ENCODE measurements around the gene GUCD1. TPM values are rescaled to one million over a fixed set of nuclear protein-coding genes. Genes with fewer than 3 reads are reported as not detected.
A peak's percentile ranks its signal among the peaks of the same experiment; 100 is the strongest.

The GUCD1 gene
- polyA plus RNA-seq, 2 of the 4 experiments (the other 2 are of a cell fraction): 37.1 to 43.5 TPM

- WGBS (ENCODE audit: missing lambda C conversion rate): 83% methylated on average over 3 of the region's 6 CpGs
- H3K4me3 ChIP-seq: no peak overlapping the region
- no peak for FAIRE-seq
- DNase-seq (ENCODE audit: low read depth in 1 of 2, low spot score in 1 of 2): no peak
- H3K9me3 ChIP-seq: no peaks in the 10 kb centered on the region
- ChIA-PET CTCF (no interaction called here), POLR2A (no interaction called here)
- H3K4me1 ChIP-seq: peaks cover 25% of the 10 kb centered on the region
- H3K27ac ChIP-seq: peak overlapping the region in 1 of 2 experiments; percentile 100; a peak in 3 of 6 replicates
- H3K4me2 ChIP-seq: no peak overlapping the region
- TF ChIP-seq BHLHE40 (IDR thresholded peaks at IDR 0.05; ENCODE audit: low read depth, low read length): no peak
- TF ChIP-seq TP53 (CRISPR knock-in tag; IDR thresholded peaks at IDR 0.05): no peak
- TF ChIP-seq ZSCAN20 (CRISPR knock-in tag; IDR thresholded peaks at IDR 0.05): no peak
- TF ChIP-seq HDAC2 (IDR thresholded peaks at IDR 0.05): no peak
- no peak for TF ChIP-seq NPAS2 (CRISPR knock-in tag; IDR thresholded peaks at IDR 0.05; ENCODE audit: borderline replicate concordance)
- no peak for TF ChIP-seq REST (IDR thresholded peaks at IDR 0.05)
- TF ChIP-seq, protein P1, sequence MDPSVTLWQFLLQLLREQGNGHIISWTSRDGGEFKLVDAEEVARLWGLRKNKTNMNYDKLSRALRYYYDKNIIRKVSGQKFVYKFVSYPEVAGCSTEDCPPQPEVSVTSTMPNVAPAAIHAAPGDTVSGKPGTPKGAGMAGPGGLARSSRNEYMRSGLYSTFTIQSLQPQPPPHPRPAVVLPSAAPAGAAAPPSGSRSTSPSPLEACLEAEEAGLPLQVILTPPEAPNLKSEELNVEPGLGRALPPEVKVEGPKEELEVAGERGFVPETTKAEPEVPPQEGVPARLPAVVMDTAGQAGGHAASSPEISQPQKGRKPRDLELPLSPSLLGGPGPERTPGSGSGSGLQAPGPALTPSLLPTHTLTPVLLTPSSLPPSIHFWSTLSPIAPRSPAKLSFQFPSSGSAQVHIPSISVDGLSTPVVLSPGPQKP (IDR thresholded peaks at IDR 0.05; ENCODE audit: low read depth, low read length): no peak
- no peak for TF ChIP-seq CBX2 (IDR thresholded peaks at IDR 0.05; ENCODE audit: borderline replicate concordance, low read depth)
- TF ChIP-seq CEBPB (IDR thresholded peaks at IDR 0.05): no peak
- no peak for TF ChIP-seq GATA3 (IDR thresholded peaks at IDR 0.05; ENCODE audit: borderline replicate concordance)
- TF ChIP-seq CHD2 (IDR thresholded peaks at IDR 0.05; ENCODE audit: low read length, partially characterized antibody): no peak
- TF ChIP-seq, protein P2, sequence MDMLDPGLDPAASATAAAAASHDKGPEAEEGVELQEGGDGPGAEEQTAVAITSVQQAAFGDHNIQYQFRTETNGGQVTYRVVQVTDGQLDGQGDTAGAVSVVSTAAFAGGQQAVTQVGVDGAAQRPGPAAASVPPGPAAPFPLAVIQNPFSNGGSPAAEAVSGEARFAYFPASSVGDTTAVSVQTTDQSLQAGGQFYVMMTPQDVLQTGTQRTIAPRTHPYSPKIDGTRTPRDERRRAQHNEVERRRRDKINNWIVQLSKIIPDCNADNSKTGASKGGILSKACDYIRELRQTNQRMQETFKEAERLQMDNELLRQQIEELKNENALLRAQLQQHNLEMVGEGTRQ (IDR thresholded peaks at IDR 0.05): no peak
- no peak for TF ChIP-seq CBX8 (IDR thresholded peaks at IDR 0.05)
- no peak for TF ChIP-seq JUN (IDR thresholded peaks at IDR 0.05)
- no peak for TF ChIP-seq PHF8 (IDR thresholded peaks at IDR 0.05; ENCODE audit: borderline replicate concordance, low read depth)
- no peak for ATAC-seq
Observed at GRCh38 chr22:24595228-24595627, 40.3 kb upstream of the GUCD1 start.

DNA sequence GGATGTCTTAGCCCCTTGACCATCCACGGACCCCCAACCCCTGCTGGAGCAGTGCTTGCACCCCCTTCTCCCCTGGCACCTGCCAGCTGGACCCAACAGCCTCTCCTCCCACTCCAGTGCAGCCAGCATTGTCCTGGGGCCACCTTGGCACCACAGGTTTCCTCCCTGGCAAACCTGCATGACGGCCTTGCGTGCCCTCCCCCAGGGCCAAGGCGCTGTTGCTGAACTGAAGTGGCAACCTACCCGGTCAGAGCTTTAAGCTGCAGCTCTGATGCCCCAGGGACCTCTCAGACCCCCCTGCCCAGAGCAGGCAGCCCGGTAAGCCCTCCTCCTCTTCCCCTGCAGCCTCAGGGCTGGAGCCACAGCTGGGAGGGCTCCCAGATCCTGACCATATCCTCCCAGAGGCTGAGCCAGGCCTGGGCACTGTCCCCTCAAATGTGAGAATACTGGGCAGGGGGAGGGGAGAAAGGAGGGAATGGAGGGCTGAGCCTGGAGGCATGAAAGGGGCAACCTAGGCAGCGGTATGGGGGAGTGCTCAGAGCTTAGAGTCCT lies 39.7 kb upstream of the GUCD1 start:
- WGBS (ENCODE audit: missing lambda C conversion rate): 83% methylated on average over 1 of the region's 7 CpGs
- ChIA-PET CTCF (no interaction called here), POLR2A (no interaction called here)
- H3K4me3 ChIP-seq: no peak overlapping the region
- H3K27ac ChIP-seq: peak overlapping the region in 1 of 2 experiments; percentile 100; a peak in 3 of 6 replicates
- H3K4me1 ChIP-seq: peaks cover 19% of the 10 kb centered on the region
- no peak for ATAC-seq
- no peak for FAIRE-seq
- no peak for DNase-seq (ENCODE audit: low read depth in 1 of 2, low spot score in 1 of 2)
- no peaks in the 10 kb centered on the region for H3K9me3 ChIP-seq
- H3K4me2 ChIP-seq: no peak overlapping the region
- TF ChIP-seq EHF (CRISPR knock-in tag; IDR thresholded peaks at IDR 0.05) (no peak), HMGXB4 (CRISPR knock-in tag; IDR thresholded peaks at IDR 0.05; ENCODE audit: borderline replicate concordance) (no peak), EP300 (IDR thresholded peaks at IDR 0.05) (no peak), TFCP2L1 (CRISPR knock-in tag; IDR thresholded peaks at IDR 0.05) (no peak), NFE2L2 (conservative IDR thresholded peaks at IDR 0.05; ENCODE audit: low read length) (no peak), ESRRA (IDR thresholded peaks at IDR 0.05; ENCODE audit: borderline replicate concordance, low read length) (no peak), POLR2A (IDR thresholded peaks at IDR 0.05; ENCODE audit: low read length) (no peak), MAFK (IDR thresholded peaks at IDR 0.05; ENCODE audit: partially characterized antibody) (no peak), HDAC2 (IDR thresholded peaks at IDR 0.05) (no peak), SMC3 (IDR thresholded peaks at IDR 0.05) (no peak), NR3C1 (IDR thresholded peaks at IDR 0.05) (no peak), CBX2 (IDR thresholded peaks at IDR 0.05; ENCODE audit: borderline replicate concordance, low read depth) (no peak), REST (IDR thresholded peaks at IDR 0.05) (no peak)
- TF ChIP-seq, protein P3, sequence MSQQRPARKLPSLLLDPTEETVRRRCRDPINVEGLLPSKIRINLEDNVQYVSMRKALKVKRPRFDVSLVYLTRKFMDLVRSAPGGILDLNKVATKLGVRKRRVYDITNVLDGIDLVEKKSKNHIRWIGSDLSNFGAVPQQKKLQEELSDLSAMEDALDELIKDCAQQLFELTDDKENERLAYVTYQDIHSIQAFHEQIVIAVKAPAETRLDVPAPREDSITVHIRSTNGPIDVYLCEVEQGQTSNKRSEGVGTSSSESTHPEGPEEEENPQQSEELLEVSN (IDR thresholded peaks at IDR 0.05; ENCODE audit: borderline replicate concordance, low read depth): no peak
- TF ChIP-seq, protein P4, sequence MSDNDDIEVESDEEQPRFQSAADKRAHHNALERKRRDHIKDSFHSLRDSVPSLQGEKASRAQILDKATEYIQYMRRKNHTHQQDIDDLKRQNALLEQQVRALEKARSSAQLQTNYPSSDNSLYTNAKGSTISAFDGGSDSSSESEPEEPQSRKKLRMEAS (IDR thresholded peaks at IDR 0.05): no peak
